SU-DHL-6 (cell line): Measurements from ENCODE around the gene UBL4A.

Experiments
- H2AFZ ChIP-seq: fragments of 200-600 bp; sonication (generic); 2 replicates; pipeline ENCODE4 v1.6.1; 2014; ENCODE audit warnings: low read depth, mild to moderate bottlenecking, moderate library complexity, mixed read lengths, antibody characterized with exemption, low read length; ENCODE audit not compliant: severe bottlenecking
- H3F3A ChIP-seq: fragments of 200-600 bp; shearing (Covaris generic); 2 replicates; pipeline ENCODE4 v1.6.0; 2016; ENCODE audit warnings: antibody characterized with exemption, mild to moderate bottlenecking; ENCODE audit not compliant: insufficient read depth
- H3K27ac ChIP-seq: fragments of 200-600 bp; sonication (generic); 2 replicates; pipeline ENCODE4 v1.5.1; 2016; ENCODE audit warnings: low read depth, mild to moderate bottlenecking, low read length, moderate library complexity, mixed read lengths
- H3K27me3 ChIP-seq: fragments of 200-600 bp; sonication (generic), shearing (Covaris generic); 2 replicates; pipeline ENCODE4 v1.6.0; 2014; ENCODE audit warnings: mild to moderate bottlenecking, low read length
- H3K36me3 ChIP-seq: fragments of 200-600 bp; sonication (generic); 2 replicates; pipeline ENCODE4 v1.6.1; 2014; ENCODE audit warnings: mild to moderate bottlenecking, low read length, mixed read lengths
- H3K4me2 ChIP-seq: fragments of 300-600, 200-600 bp; shearing (Covaris generic), sonication (generic); 2 replicates; pipeline ENCODE4 v1.6.0; 2014; ENCODE audit warnings: low read length, low read depth, mild to moderate bottlenecking; ENCODE audit not compliant: poor library complexity, severe bottlenecking
- H3K4me3 ChIP-seq: fragments of 200-600 bp; sonication (generic); 2 replicates; pipeline ENCODE4 v1.5.1; 2014; ENCODE audit warnings: antibody characterized with exemption, low read length, mild to moderate bottlenecking, mixed read lengths; ENCODE audit not compliant: insufficient read depth, poor library complexity, severe bottlenecking
- H3K79me2 ChIP-seq: fragments of 200-600 bp; sonication (generic); 2 replicates; pipeline ENCODE4 v1.6.1; 2014; ENCODE audit warnings: mild to moderate bottlenecking, low read length, moderate library complexity; ENCODE audit not compliant: insufficient read depth
- H3K9ac ChIP-seq: fragments of 200-600 bp; sonication (generic); 2 replicates; pipeline ENCODE4 v1.7.0; 2014; ENCODE audit warnings: mild to moderate bottlenecking, low read length
- H3K9me2 ChIP-seq: fragments of 200-600 bp; sonication (generic); replicated peaks from 2 replicates; pipeline ENCODE4 v1.6.1; 2014; ENCODE audit warnings: low read length; ENCODE audit not compliant: insufficient read depth
- H3K9me3 ChIP-seq: fragments of 200-600 bp; sonication (generic); 2 replicates; pipeline ENCODE4 v1.6.1; 2014; ENCODE audit warnings: low read length, mixed read lengths; ENCODE audit not compliant: insufficient read depth
- H4K20me1 ChIP-seq: fragments of 200-600 bp; sonication (generic); 2 replicates; pipeline ENCODE4 v1.6.1; 2014; ENCODE audit warnings: low read depth, mild to moderate bottlenecking, antibody characterized with exemption, low read length, moderate library complexity, mixed read lengths
- CTCF ChIP-seq: fragments of 200-600 bp; sonication (generic); IDR thresholded peaks from one replicate; pipeline ENCODE4 v1.5.1; 2017; ENCODE audit warnings: antibody characterized with exemption, mild to moderate bottlenecking, low read length, moderate library complexity; ENCODE audit not compliant: insufficient read depth, poor library complexity, severe bottlenecking
- EZH2phosphoT487 ChIP-seq: fragments of 200-600 bp; sonication (generic), shearing (Covaris generic); conservative IDR thresholded peaks from 2 replicates; pipeline ENCODE4 v1.6.1; 2018; ENCODE audit warnings: mild to moderate bottlenecking, antibody characterized with exemption, low read length, moderate library complexity, mixed read lengths

UBL4A gene

DNA sequence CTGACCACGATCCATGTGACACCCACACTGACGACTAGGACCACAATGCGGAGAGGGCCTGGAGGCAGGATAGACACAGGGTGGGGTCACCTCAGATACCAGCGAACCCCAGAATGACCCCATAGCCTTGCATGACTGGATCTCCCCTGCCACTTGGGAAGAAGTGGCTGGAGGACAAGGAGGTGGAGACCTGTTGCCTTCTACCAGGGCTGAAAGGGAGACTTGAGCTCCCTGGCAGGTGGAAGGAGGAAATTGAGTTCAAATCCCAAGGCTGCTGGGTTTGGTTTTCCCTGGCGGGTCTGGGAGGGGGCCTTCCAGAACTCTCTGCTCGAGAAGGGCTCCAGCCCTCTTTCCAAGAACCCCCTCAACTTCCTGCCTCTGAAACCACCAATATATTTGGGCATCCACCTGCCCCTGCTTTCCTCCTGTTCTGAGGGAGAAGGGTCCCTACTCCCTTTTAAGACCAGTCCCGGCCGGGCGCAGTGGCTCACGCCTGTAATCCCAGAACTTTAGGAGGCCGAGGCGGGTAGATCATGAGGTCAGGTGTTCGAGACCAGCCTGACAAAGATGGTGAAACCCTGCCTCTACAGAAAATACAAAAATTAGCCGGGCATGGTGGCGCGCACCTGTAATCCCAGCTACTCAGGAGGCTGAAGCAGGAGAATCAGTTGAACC lies 26.6 kb upstream of the UBL4A start:
- no peak for TF ChIP-seq CTCF
- no peak for TF ChIP-seq EZH2phosphoT487
- H3K9me2 ChIP-seq = no peaks in the 10 kb centered on the region
- no peaks in the 10 kb centered on the region for H3K36me3 ChIP-seq
- no peak overlapping the region for H2AFZ ChIP-seq
- H4K20me1 ChIP-seq = no peaks in the 10 kb centered on the region
- no peak overlapping the region for H3K9ac ChIP-seq
- H3K4me2 ChIP-seq = no peak overlapping the region
- H3K27ac ChIP-seq = no peak overlapping the region
- no peaks in the 10 kb centered on the region for H3F3A ChIP-seq
- H3K79me2 ChIP-seq = no peaks in the 10 kb centered on the region
- no peaks in the 10 kb centered on the region for H3K9me3 ChIP-seq
- H3K27me3 ChIP-seq = no peaks in the 10 kb centered on the region
- no peak overlapping the region for H3K4me3 ChIP-seq

- Histone ChIP-seq H3K79me2 (no peaks in the 10 kb centered on the region), H3F3A (no peaks in the 10 kb centered on the region), H3K36me3 (no peaks in the 10 kb centered on the region), H4K20me1 (no peaks in the 10 kb centered on the region), H3K4me2 (no peak overlapping the region), H3K4me3 (no peak overlapping the region), H2AFZ (no peak overlapping the region), H3K9me2 (no peaks in the 10 kb centered on the region), H3K27me3 (no peaks in the 10 kb centered on the region), H3K9ac (no peak overlapping the region), H3K9me3 (no peaks in the 10 kb centered on the region), H3K27ac (no peak overlapping the region)
- TF ChIP-seq CTCF = no peak
Measured at GRCh38 chrX:154511761-154512160, 25.3 kb upstream of the UBL4A start.

GRCh38 chrX:154509455-154509854 lies 23.0 kb upstream of the UBL4A start:
- Histone ChIP-seq H4K20me1 (no peaks in the 10 kb centered on the region), H3F3A (no peaks in the 10 kb centered on the region), H3K27ac (no peak overlapping the region), H3K4me2 (no peak overlapping the region), H3K36me3 (no peaks in the 10 kb centered on the region), H3K9ac (no peak overlapping the region), H3K79me2 (no peaks in the 10 kb centered on the region), H3K27me3 (no peaks in the 10 kb centered on the region), H2AFZ (no peak overlapping the region), H3K4me3 (no peak overlapping the region), H3K9me2 (no peaks in the 10 kb centered on the region), H3K9me3 (no peaks in the 10 kb centered on the region)
- TF ChIP-seq EZH2phosphoT487 = no peak
- no peak for TF ChIP-seq CTCF
